GM18868 (cell line): Measurements from ENCODE around the gene ACHE.
"Not testable (repeated sequence)": the region's sequence is repeated elsewhere in the genome, so short reads cannot be mapped to it uniquely, and the experiment has no call there.

Experiments
- ATAC-seq: cut with Tn5 transposase; IDR thresholded peaks from one replicate; pipeline ENCODE4 v1.9.1; 2021; ENCODE audit warnings: mild to moderate bottlenecking, moderate library complexity; ENCODE audit not compliant: unreplicated experiment

The ACHE gene

GRCh38 chr7:100895701-100895955 lies at the start of gene ACHE:
TSS of gene ACHE (minus strand) at chr7:100895888. CDS start at chr7:100894232, 1,656 bp downstream.
- ATAC-seq: no peak

- no peak for ATAC-seq
Measured at GRCh38 chr7:100944138-100944537, 48.5 kb upstream of the ACHE start.

- no peak for ATAC-seq
Measured at GRCh38 chr7:100943693-100944092, 48.0 kb upstream of the ACHE start.

- ATAC-seq: no peak
Measured at GRCh38 chr7:100942045-100942774, 46.5 kb upstream of the ACHE start.

GRCh38 chr7:100936167-100936566 lies 40.5 kb upstream of the ACHE start:
- ATAC-seq: not testable (repeated sequence)

GRCh38 chr7:100935381-100935780 lies 39.7 kb upstream of the ACHE start:
- not testable (repeated sequence) for ATAC-seq

GRCh38 chr7:100933734-100934133 lies 38.0 kb upstream of the ACHE start:
- no peak for ATAC-seq

GRCh38 chr7:100929808-100930174 lies 34.1 kb upstream of the ACHE start:
- no peak for ATAC-seq

GRCh38 chr7:100923616-100924015 lies 27.9 kb upstream of the ACHE start:
- not testable (repeated sequence) for ATAC-seq

- ATAC-seq: no peak
Measured at GRCh38 chr7:100921039-100921438, 25.4 kb upstream of the ACHE start.

GRCh38 chr7:100919779-100920437 lies 24.2 kb upstream of the ACHE start:
- not testable (repeated sequence) for ATAC-seq

GRCh38 chr7:100919335-100919734 lies 23.6 kb upstream of the ACHE start:
- not testable (repeated sequence) for ATAC-seq

- no peak for ATAC-seq
Measured at GRCh38 chr7:100914879-100915447, 19.3 kb upstream of the ACHE start.

GRCh38 chr7:100914208-100914878 lies 18.7 kb upstream of the ACHE start:
- no peak for ATAC-seq

- ATAC-seq: no peak
Measured at GRCh38 chr7:100911484-100911883, 15.8 kb upstream of the ACHE start.

- ATAC-seq: not testable (repeated sequence)
Measured at GRCh38 chr7:100910443-100910842, 14.8 kb upstream of the ACHE start.

- ATAC-seq: no peak
Measured at GRCh38 chr7:100908512-100908911, 12.8 kb upstream of the ACHE start.

- ATAC-seq: no peak
Measured at GRCh38 chr7:100902638-100903037, 7.0 kb upstream of the ACHE start.

GRCh38 chr7:100901921-100902332 lies 6.2 kb upstream of the ACHE start:
- ATAC-seq: no peak

GRCh38 chr7:100900978-100901377 lies 5.3 kb upstream of the ACHE start:
- no peak for ATAC-seq

GRCh38 chr7:100899432-100899831 lies 3.7 kb upstream of the ACHE start:
- ATAC-seq: no peak
